IMR-90 (cell line): Measurements from ENCODE around the gene UTP11. TPM values are rescaled to one million over a fixed set of nuclear protein-coding genes. Genes with fewer than 3 reads are reported as not detected.

Experiments
- ATAC-seq: fragments of 200-7000 bp; cut with Tn5 transposase; 2 replicates; pipeline ENCODE4 v1.9.1; 2020; ENCODE audit warnings: low read depth, mild to moderate bottlenecking, moderate library complexity
- BruUV-seq: library from RNA; stranded (reverse); fragments of 400-500 nt; replicated peaks from 2 replicates; lab custom pipeline; 2021; lab: Mats Ljungman, UMichigan
- CTCF ChIA-PET: fragments of 300-600 bp; formaldehyde crosslinking; extraction: SDS; loops from one replicate; lab custom pipeline; 2021; ENCODE audit warnings: antibody characterized with exemption; lab: Yijun Ruan, JAX
- POLR2A ChIA-PET: fragments of 300-600 bp; sonication (Branson Sonifier 250); formaldehyde crosslinking; loops from one replicate; lab custom pipeline; 2022; ENCODE audit warnings: antibody characterized with exemption; ENCODE audit not compliant: unreplicated experiment; lab: Charles Lee
- DNase-seq: peaks from one replicate; pipeline ENCODE4 v3.0.0; 2013
- H2AFZ ChIP-seq: replicated peaks from 2 replicates; pipeline ENCODE3; 2013; ENCODE audit warnings: low read length, mild to moderate bottlenecking; ENCODE audit not compliant: poor library complexity
- H2AK5ac ChIP-seq: 2 replicates; pipeline ENCODE4 v1.6.1; 2013; ENCODE audit warnings: low read depth, low read length, inconsistent platforms
- H2AK9ac ChIP-seq: replicated peaks from 2 replicates; pipeline ENCODE3; 2013; ENCODE audit warnings: mild to moderate bottlenecking, low read depth, low read length, moderate library complexity; ENCODE audit not compliant: poor library complexity
- H2BK120ac ChIP-seq: 2 replicates; pipeline ENCODE4 v1.6.1; 2013; ENCODE audit warnings: low read depth, low read length, inconsistent platforms
- H2BK15ac ChIP-seq: 3 replicates; pipeline ENCODE4 v1.6.1; 2013; ENCODE audit warnings: low read depth, low read length, inconsistent platforms
- H2BK20ac ChIP-seq: 2 replicates; pipeline ENCODE4 v1.6.1; 2013; ENCODE audit warnings: low read depth, mild to moderate bottlenecking, inconsistent platforms, low read length, moderate library complexity
- H2BK5ac ChIP-seq: 2 replicates; pipeline ENCODE4 v1.6.1; 2013; ENCODE audit warnings: mild to moderate bottlenecking, low read depth, low read length, inconsistent platforms; ENCODE audit not compliant: poor library complexity, severe bottlenecking
- H3K14ac ChIP-seq: replicated peaks from 2 replicates; pipeline ENCODE4 v1.6.1; 2013; ENCODE audit warnings: low read depth, low read length, inconsistent platforms
- H3K18ac ChIP-seq: 2 replicates; pipeline ENCODE4 v1.6.1; 2013; ENCODE audit warnings: low read depth, low read length, control low read depth
- H3K23ac ChIP-seq: 2 replicates; pipeline ENCODE4 v1.6.1; 2013; ENCODE audit warnings: low read depth, low read length, inconsistent platforms
- H3K27ac ChIP-seq: 2 replicates; pipeline ENCODE4 v1.5.1; 2013; ENCODE audit warnings: mild to moderate bottlenecking, control low read depth, low read length; ENCODE audit not compliant: insufficient read depth
- H3K27me3 ChIP-seq: 2 replicates; pipeline ENCODE4 v1.6.1; 2013; ENCODE audit warnings: low read length; ENCODE audit not compliant: control insufficient read depth, insufficient read depth
- H3K36me3 ChIP-seq: 2 replicates; pipeline ENCODE4 v1.6.1; 2013; ENCODE audit warnings: low read length, mixed read lengths; ENCODE audit not compliant: control insufficient read depth, insufficient read depth
- H3K4ac ChIP-seq: 2 replicates; pipeline ENCODE4 v1.6.1; 2013; ENCODE audit warnings: low read depth, low read length, inconsistent platforms
- H3K4me1 ChIP-seq: 2 replicates; pipeline ENCODE4 v1.6.1; 2013; ENCODE audit warnings: low read length, mixed read lengths; ENCODE audit not compliant: control insufficient read depth, insufficient read depth
- H3K4me2 ChIP-seq: 2 replicates; pipeline ENCODE4 v1.6.1; 2013; ENCODE audit warnings: low read depth, mild to moderate bottlenecking, control low read depth, low read length, moderate library complexity
- H3K4me3 ChIP-seq: 2 replicates; pipeline ENCODE4 v1.5.1; 2013; ENCODE audit warnings: low read depth, mild to moderate bottlenecking, control low read depth, low read length, moderate library complexity; ENCODE audit not compliant: insufficient read depth
- H3K56ac ChIP-seq: 2 replicates; pipeline ENCODE4 v1.6.1; 2013; ENCODE audit warnings: low read length, inconsistent platforms; ENCODE audit not compliant: insufficient read depth; ENCODE audit errors: extremely low read depth
- H3K79me1 ChIP-seq, 2 experiments: 2 replicates each; pipeline ENCODE4 v1.6.1; 2013; ENCODE audit warnings: low read length in 2 of 2, inconsistent platforms in 1 of 2, low read depth in 1 of 2
- H3K9ac ChIP-seq: 2 replicates; pipeline ENCODE4 v1.6.1; 2013; ENCODE audit warnings: low read depth, low read length, control low read depth
- H3K9me1 ChIP-seq: 2 replicates; pipeline ENCODE4 v1.6.1; 2013; ENCODE audit warnings: low read length, inconsistent platforms; ENCODE audit not compliant: insufficient read depth
- H3K9me3 ChIP-seq: 2 replicates; pipeline ENCODE4 v1.6.1; 2013; ENCODE audit warnings: low read length; ENCODE audit not compliant: control insufficient read depth, insufficient read depth
- H4K20me1 ChIP-seq: 2 replicates; pipeline ENCODE4 v1.6.1; 2013; ENCODE audit warnings: low read length, inconsistent platforms; ENCODE audit not compliant: insufficient read depth
- H4K5ac ChIP-seq: 2 replicates; pipeline ENCODE4 v1.6.1; 2013; ENCODE audit warnings: mild to moderate bottlenecking, low read depth, low read length, control low read depth
- H4K8ac ChIP-seq, 2 experiments: 2 replicates each; pipeline ENCODE4 v1.6.1; 2013; ENCODE audit warnings: low read depth in 2 of 2, low read length in 2 of 2, control low read depth in 1 of 2, inconsistent platforms in 1 of 2
- H4K91ac ChIP-seq: 2 replicates; pipeline ENCODE4 v1.6.1; 2013; ENCODE audit warnings: low read depth, low read length, inconsistent platforms; ENCODE audit not compliant: insufficient read depth
- MAFK ChIP-seq: IDR thresholded peaks from 2 replicates; pipeline ENCODE4 v1.6.1; 2012; ENCODE audit warnings: low read depth, low read length, improper control_type of control experiment
- MXI1 ChIP-seq: IDR thresholded peaks from 2 replicates; pipeline ENCODE4 v1.6.1; 2012; ENCODE audit warnings: low read depth, mild to moderate bottlenecking, low read length, moderate library complexity, borderline replicate concordance
- WGBS, 2 experiments: methylation state at CpG; one replicate each; pipeline versions ENCODE4 v1.1.5 to v1.1.7; 2013; ENCODE audit warnings: missing lambda C conversion rate in 2 of 2; ENCODE audit not compliant: insufficient read length in 1 of 2; ENCODE audit errors: extremely low coverage in 2 of 2; 5-methylcytosine and 5-hydroxymethylcytosine counted together
- dilution Hi-C: fragments of 300-500 bp; cut with HindIII; formaldehyde crosslinking; loops from one replicate; pipeline ENCODE4 v1.14.3; 2018; ENCODE audit warnings: low sequenced_read_pairs; ENCODE audit not compliant: unreplicated experiment
- in situ Hi-C: fragments of 300-500 bp; cut with MboI; formaldehyde crosslinking; loops from 3 replicates; pipeline ENCODE4 v1.14.3; 2019; ENCODE audit warnings: low sequenced_read_pairs, inconsistent platforms, mixed read lengths
- intact Hi-C: fragments of 100-400 bp; cut with micrococcal nuclease; formaldehyde crosslinking; loops from 2 replicates; pipeline ENCODE4 v1.10.0; 2022
- polyA plus RNA-seq, 3 experiments: library from polyadenylated mRNA; depleted of rRNA; stranded (reverse); fragments of >200 nt; gene quantifications; 2 replicates each; pipeline ENCODE4 v1.2.3, GENCODE V29; 2012; ENCODE audit warnings: low replicate concordance in 1 of 3
- total RNA-seq: library from RNA; depleted of rRNA; stranded (reverse); fragments of >200 nt; gene quantifications from 2 replicates; pipeline ENCODE4 v1.2.3, GENCODE V29; 2012
- TF ChIP-seq, protein P1 (sequence below): conservative IDR thresholded peaks from 2 replicates; pipeline ENCODE4 v1.5.1; 2012; ENCODE audit warnings: mild to moderate bottlenecking, low read depth, low read length, improper control_type of control experiment

The UTP11 gene
- total and polyA plus RNA-seq, 2 of the 4 experiments (the other 2 are of a cell fraction): 22.0 to 27.8 TPM

DNA sequence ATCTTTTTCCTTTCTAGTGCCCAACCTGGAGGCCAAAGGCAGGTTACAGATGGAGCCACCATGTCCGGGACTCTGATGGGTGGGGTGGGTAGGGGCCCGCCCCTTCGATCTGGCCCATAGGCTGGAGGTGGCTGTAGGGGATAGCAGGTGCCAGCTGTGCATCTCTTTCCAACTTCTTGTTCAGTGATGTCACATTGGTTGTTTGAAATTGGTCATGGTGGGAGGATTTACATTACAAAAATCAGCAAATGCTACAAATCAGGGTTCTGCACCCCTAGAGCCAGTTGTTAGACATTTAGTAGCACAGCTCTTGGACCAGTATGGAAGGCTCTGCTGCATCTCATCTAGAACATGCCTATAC lies 56.4 kb downstream of the UTP11 start:
- dilution Hi-C loops: no loop called here
- no peak for ATAC-seq
- BruUV-seq: no TSS peak

More for the DNA sequence above, 56.4 kb downstream of the UTP11 start:
- TF ChIP-seq MAFK: no peak
- TF ChIP-seq, protein P1, sequence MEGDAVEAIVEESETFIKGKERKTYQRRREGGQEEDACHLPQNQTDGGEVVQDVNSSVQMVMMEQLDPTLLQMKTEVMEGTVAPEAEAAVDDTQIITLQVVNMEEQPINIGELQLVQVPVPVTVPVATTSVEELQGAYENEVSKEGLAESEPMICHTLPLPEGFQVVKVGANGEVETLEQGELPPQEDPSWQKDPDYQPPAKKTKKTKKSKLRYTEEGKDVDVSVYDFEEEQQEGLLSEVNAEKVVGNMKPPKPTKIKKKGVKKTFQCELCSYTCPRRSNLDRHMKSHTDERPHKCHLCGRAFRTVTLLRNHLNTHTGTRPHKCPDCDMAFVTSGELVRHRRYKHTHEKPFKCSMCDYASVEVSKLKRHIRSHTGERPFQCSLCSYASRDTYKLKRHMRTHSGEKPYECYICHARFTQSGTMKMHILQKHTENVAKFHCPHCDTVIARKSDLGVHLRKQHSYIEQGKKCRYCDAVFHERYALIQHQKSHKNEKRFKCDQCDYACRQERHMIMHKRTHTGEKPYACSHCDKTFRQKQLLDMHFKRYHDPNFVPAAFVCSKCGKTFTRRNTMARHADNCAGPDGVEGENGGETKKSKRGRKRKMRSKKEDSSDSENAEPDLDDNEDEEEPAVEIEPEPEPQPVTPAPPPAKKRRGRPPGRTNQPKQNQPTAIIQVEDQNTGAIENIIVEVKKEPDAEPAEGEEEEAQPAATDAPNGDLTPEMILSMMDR: no peak
- TF ChIP-seq MXI1: no peak
- Histone ChIP-seq H3K27me3 (peaks cover 39% of the 10 kb centered on the region), H2AK9ac (no peak overlapping the region), H3K27ac (no peak overlapping the region), H3K4ac (no peak overlapping the region), H3K4me1 (no peaks in the 10 kb centered on the region), H4K20me1 (no peaks in the 10 kb centered on the region; the same call in 1 of the 2 replicates), H3K36me3 (no peaks in the 10 kb centered on the region), H3K9ac (no peak overlapping the region), H4K8ac (no peak overlapping the region), H2AFZ (no peak overlapping the region), H2BK20ac (no peak overlapping the region), H3K79me1 (no peaks in the 10 kb centered on the region), H3K14ac (no peak overlapping the region), H3K4me3 (no peak overlapping the region), H2BK120ac (no peak overlapping the region), H3K9me3 (no peaks in the 10 kb centered on the region), H3K23ac (no peak overlapping the region), H3K18ac (no peak overlapping the region), H4K5ac (no peak overlapping the region), H3K9me1 (no peaks in the 10 kb centered on the region), H3K56ac (no peak overlapping the region), H2BK5ac (no peak overlapping the region), H4K91ac (no peak overlapping the region), H2AK5ac (no peak overlapping the region), H2BK15ac (no peak overlapping the region), H3K4me2 (no peak overlapping the region)
- no CpG with 5 or more reads among the region's 3 CpGs for WGBS, 2 experiments
- intact Hi-C loops (no loop called here), in situ Hi-C loops (no loop called here)
- ChIA-PET CTCF (no interaction called here), POLR2A (no interaction called here)
- no peak for DNase-seq
